ENCODE results near the gene METTL8.
A peak's percentile ranks its signal among the peaks of the same experiment; 100 is the strongest.

DNA sequence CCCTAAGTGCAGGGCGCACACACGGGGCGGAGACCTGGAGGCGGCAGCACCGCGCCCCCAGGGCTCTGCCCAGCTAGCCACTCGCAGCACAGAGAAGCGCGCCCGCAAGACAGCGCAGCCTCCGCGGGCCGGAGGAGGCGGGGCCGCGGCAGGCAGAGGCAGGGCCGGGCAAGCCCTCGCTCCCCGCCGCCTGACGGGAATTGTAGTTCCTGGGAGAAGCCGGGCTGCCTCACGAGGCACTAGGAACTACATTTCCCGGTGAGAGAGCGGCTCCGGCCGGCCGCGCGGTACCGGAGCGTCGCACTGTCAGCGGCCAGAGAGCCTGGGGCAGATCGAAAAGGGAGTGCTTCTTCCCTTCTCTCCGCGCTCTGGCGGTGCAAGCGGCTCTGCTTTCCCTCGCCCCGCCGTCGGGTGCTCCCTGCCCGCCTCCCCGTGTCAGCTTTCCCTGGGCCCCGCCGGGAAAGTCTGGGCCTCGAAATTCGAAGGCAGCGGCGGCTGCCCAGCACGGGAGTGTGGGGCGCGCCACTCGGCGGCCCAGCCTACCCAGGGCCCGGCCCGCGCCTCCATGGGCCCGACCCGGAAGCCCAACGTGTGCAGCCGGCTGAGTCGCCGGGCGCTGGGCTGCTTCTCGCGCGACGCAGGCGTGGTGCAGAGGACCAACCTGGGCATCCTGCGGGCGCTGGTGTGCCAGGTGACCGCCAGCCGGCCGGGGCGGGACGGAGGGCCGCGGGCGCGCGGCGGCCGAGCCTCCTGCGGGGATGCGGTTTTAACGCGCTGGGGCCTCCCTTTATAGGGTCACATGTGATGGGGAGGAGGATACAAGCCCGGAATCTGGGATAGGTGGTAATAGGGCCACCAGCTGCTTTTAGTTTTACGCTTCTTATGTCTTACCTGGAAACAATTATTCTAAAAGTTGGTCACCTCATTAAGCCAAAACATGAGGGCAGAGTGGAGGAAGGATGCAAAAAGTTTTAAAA is 511 bp upstream of the METTL8 start, which contains the start of gene DCAF17:
- TF ChIP-seq POLR2AphosphoS5 (IDR thresholded peaks at IDR 0.05; ENCODE audit: borderline replicate concordance, low read depth, low read length) (peak; percentile 85), EZH2 (IDR thresholded peaks at IDR 0.05) (no peak), FOXP2 (optimal IDR thresholded peaks at IDR 0.05; ENCODE audit: control extremely low read depth, extremely low read length, insufficient read depth) (peak; percentile 63)

Measured in SK-N-MC (cell line).